Type B pancreatic cell (in vitro differentiated cells): ENCODE data around the gene CACNA2D1. TPM values are rescaled to one million over a fixed set of nuclear protein-coding genes. Genes with fewer than 3 reads are reported as not detected.

Source experiments
- DNase-seq: peaks from one replicate; pipeline ENCODE4 v3.0.0; 2021; ENCODE audit warnings: mixed read lengths; ENCODE audit not compliant: unreplicated experiment; ENCODE audit errors: extremely low spot score
- H3K27ac Mint-ChIP-seq: 2 replicates; pipeline ENCODE4 v1.8.0; 2021; ENCODE audit warnings: mild to moderate bottlenecking, mixed read lengths
- H3K27me3 Mint-ChIP-seq: 2 replicates; pipeline ENCODE4 v1.8.0; 2021; ENCODE audit warnings: mixed read lengths
- H3K36me3 Mint-ChIP-seq: 2 replicates; pipeline ENCODE4 v1.8.0; 2021; ENCODE audit warnings: mixed read lengths
- H3K4me1 Mint-ChIP-seq: one replicate; pipeline ENCODE4 v1.8.0; 2021; ENCODE audit warnings: mixed read lengths; ENCODE audit not compliant: unreplicated experiment
- H3K4me3 Mint-ChIP-seq: 2 replicates; pipeline ENCODE4 v1.8.0; 2021; ENCODE audit warnings: mild to moderate bottlenecking, mixed read lengths
- H3K9me3 Mint-ChIP-seq: 2 replicates; pipeline ENCODE4 v1.8.0; 2021; ENCODE audit warnings: mixed read lengths
- CTCF ChIP-seq: fragments of 200-600 bp; sonication (generic); conservative IDR thresholded peaks from 2 replicates; pipeline ENCODE4 v1.5.0; 2021; ENCODE audit warnings: antibody characterized with exemption, mild to moderate bottlenecking
- total RNA-seq: library from RNA; stranded (reverse); gene quantifications from 2 replicates; pipeline ENCODE4 v1.2.1, GENCODE V29; 2021; ENCODE audit warnings: low replicate concordance

CACNA2D1 gene
- total RNA-seq, 1 donor from 2014 or later, result 21.5 TPM

GRCh38 chr7:82343716-82344115, 99.9 kb downstream of the CACNA2D1 start:
- no peaks in the 10 kb centered on the region for H3K27me3 Mint-ChIP-seq
- H3K36me3 Mint-ChIP-seq, result no peaks in the 10 kb centered on the region
- no peaks in the 10 kb centered on the region for H3K4me1 Mint-ChIP-seq

GRCh38 chr7:82339958-82340357, 103.6 kb downstream of the CACNA2D1 start:
- no peaks in the 10 kb centered on the region for H3K27me3 Mint-ChIP-seq

More at GRCh38 chr7:82343716-82344115, 99.9 kb downstream of the CACNA2D1 start:
- H3K9me3 Mint-ChIP-seq, result no peaks in the 10 kb centered on the region
- H3K4me3 Mint-ChIP-seq, result no peak overlapping the region
- no peak overlapping the region for H3K27ac Mint-ChIP-seq
- TF ChIP-seq CTCF, result no peak
- DNase-seq, result no peak

GRCh38 chr7:82335927-82336326, 107.7 kb downstream of the CACNA2D1 start:
- peaks cover 4% of the 10 kb centered on the region for H3K4me1 Mint-ChIP-seq
- no peaks in the 10 kb centered on the region for H3K9me3 Mint-ChIP-seq
- DNase-seq, result no peak
- peak; percentile 10 for TF ChIP-seq CTCF
- H3K27ac Mint-ChIP-seq, result no peak overlapping the region
- no peak overlapping the region for H3K4me3 Mint-ChIP-seq
- H3K36me3 Mint-ChIP-seq, result no peaks in the 10 kb centered on the region
- no peaks in the 10 kb centered on the region for H3K27me3 Mint-ChIP-seq

More at GRCh38 chr7:82339958-82340357, 103.6 kb downstream of the CACNA2D1 start:
- Mint-ChIP-seq H3K4me3 (no peak overlapping the region), H3K27ac (no peak overlapping the region), H3K9me3 (no peaks in the 10 kb centered on the region), H3K4me1 (peaks cover 4% of the 10 kb centered on the region), H3K36me3 (no peaks in the 10 kb centered on the region)
- no peak for TF ChIP-seq CTCF
- DNase-seq, result no peak

- DNase-seq, result no peak
- Mint-ChIP-seq H3K4me1 (peaks cover 4% of the 10 kb centered on the region), H3K27ac (no peak overlapping the region), H3K27me3 (no peaks in the 10 kb centered on the region), H3K4me3 (no peak overlapping the region), H3K36me3 (no peaks in the 10 kb centered on the region), H3K9me3 (no peaks in the 10 kb centered on the region)
- TF ChIP-seq CTCF, result no peak
Measured at GRCh38 chr7:82335001-82335400, 108.6 kb downstream of the CACNA2D1 start.

GRCh38 chr7:82331234-82331633, 112.3 kb downstream of the CACNA2D1 start:
- DNase-seq, result no peak
- Mint-ChIP-seq H3K27ac (no peak overlapping the region), H3K4me3 (no peak overlapping the region), H3K27me3 (no peaks in the 10 kb centered on the region), H3K36me3 (no peaks in the 10 kb centered on the region), H3K4me1 (peaks cover 4% of the 10 kb centered on the region), H3K9me3 (no peaks in the 10 kb centered on the region)
- no peak for TF ChIP-seq CTCF

GRCh38 chr7:82330706-82331215, 112.8 kb downstream of the CACNA2D1 start:
- no peak overlapping the region for H3K27ac Mint-ChIP-seq
- H3K4me3 Mint-ChIP-seq, result no peak overlapping the region
- no peak for DNase-seq
- no peak for TF ChIP-seq CTCF
- no peaks in the 10 kb centered on the region for H3K9me3 Mint-ChIP-seq
- no peaks in the 10 kb centered on the region for H3K36me3 Mint-ChIP-seq
- no peaks in the 10 kb centered on the region for H3K27me3 Mint-ChIP-seq
- peaks cover under 1% of the 10 kb centered on the region for H3K4me1 Mint-ChIP-seq
